Astrocyte of the hippocampus (primary cell): ENCODE measurements around the gene PAIP2.
"Not testable (repeated sequence)": the region's sequence is repeated elsewhere in the genome, so short reads cannot be mapped to it uniquely, and the experiment has no call there.

Experiments
- DNase-seq: peaks from one replicate; pipeline ENCODE4 v3.0.0; 2011; ENCODE audit warnings: low read depth, low spot score

Gene PAIP2

GRCh38 chr5:139315056-139315615, 26.5 kb upstream of the PAIP2 start:
- DNase-seq, result peak; percentile 27

GRCh38 chr5:139335811-139336210, 5.8 kb upstream of the PAIP2 start:
- no peak for DNase-seq

GRCh38 chr5:139340051-139340450, 1.6 kb upstream of the PAIP2 start:
- no peak for DNase-seq

- DNase-seq, result no peak
Observed at GRCh38 chr5:139341187-139341688, 416 bp upstream of the PAIP2 start.

- DNase-seq, result no peak
Observed at GRCh38 chr5:139342423-139342723, 719 bp downstream of the PAIP2 start.

- no peak for DNase-seq
Observed at GRCh38 chr5:139343476-139343875, 1.8 kb downstream of the PAIP2 start.

GRCh38 chr5:139344177-139344576, 2.5 kb downstream of the PAIP2 start:
- no peak for DNase-seq

GRCh38 chr5:139345442-139345841, 3.8 kb downstream of the PAIP2 start:
- DNase-seq, result not testable (repeated sequence)

GRCh38 chr5:139347863-139348262, 6.2 kb downstream of the PAIP2 start:
- not testable (repeated sequence) for DNase-seq

GRCh38 chr5:139354186-139354585, 12.5 kb downstream of the PAIP2 start:
- DNase-seq, result no peak

- DNase-seq, result not testable (repeated sequence)
Observed at GRCh38 chr5:139355900-139356299, 14.2 kb downstream of the PAIP2 start.

- no peak for DNase-seq
Observed at GRCh38 chr5:139358064-139358463, 16.4 kb downstream of the PAIP2 start.

GRCh38 chr5:139360384-139360783, 18.7 kb downstream of the PAIP2 start:
- no peak for DNase-seq

- DNase-seq, result no peak
Observed at GRCh38 chr5:139361835-139362429, 20.3 kb downstream of the PAIP2 start.

- no peak for DNase-seq
Observed at GRCh38 chr5:139363937-139364336, 22.3 kb downstream of the PAIP2 start.

GRCh38 chr5:139364466-139364865, 22.8 kb downstream of the PAIP2 start:
- no peak for DNase-seq

GRCh38 chr5:139368613-139369012, 27.0 kb downstream of the PAIP2 start:
- DNase-seq, result no peak

GRCh38 chr5:139369181-139369580, 27.5 kb downstream of the PAIP2 start:
- no peak for DNase-seq

GRCh38 chr5:139371482-139372435, 30.1 kb downstream of the PAIP2 start:
- DNase-seq, result peak; percentile 42

- no peak for DNase-seq
Observed at GRCh38 chr5:139374909-139375308, 33.3 kb downstream of the PAIP2 start.

GRCh38 chr5:139376364-139376763, 34.7 kb downstream of the PAIP2 start:
- DNase-seq, result no peak

- no peak for DNase-seq
Observed at GRCh38 chr5:139377226-139377625, 35.6 kb downstream of the PAIP2 start.
